A673 (cell line): ENCODE measurements around the gene SNX30. TPM values are rescaled to one million over a fixed set of nuclear protein-coding genes. Genes with fewer than 3 reads are reported as not detected.

Source experiments
- BruUV-seq: library from RNA; stranded (reverse); fragments of 400-500 nt; replicated peaks from 2 replicates; lab custom pipeline; 2021; lab: Mats Ljungman, UMichigan
- CTCF ChIA-PET: fragments of 300-600 bp; sonication (Branson Sonifier 250); formaldehyde crosslinking; loops from one replicate; lab custom pipeline; 2022; ENCODE audit warnings: antibody characterized with exemption; lab: Charles Lee
- POLR2A ChIA-PET: fragments of 300-600 bp; sonication (Branson Sonifier 250); formaldehyde crosslinking; loops from one replicate; lab custom pipeline; 2022; ENCODE audit warnings: antibody characterized with exemption; ENCODE audit not compliant: low non-redundant PET; lab: Charles Lee
- DNase-seq: peaks from one replicate; pipeline ENCODE4 v3.0.0-alpha.2; 2015; ENCODE audit warnings: low spot score
- H3K27ac ChIP-seq: fragments of 200-600 bp; sonication (generic); 2 replicates; pipeline ENCODE4 v1.5.1; 2016; ENCODE audit warnings: mixed run types, low read depth, mild to moderate bottlenecking, mixed read lengths, antibody characterized with exemption, low read length; ENCODE audit not compliant: poor library complexity, severe bottlenecking
- H3K27me3 ChIP-seq: fragments of 200-600 bp; sonication (generic); replicated peaks from 2 replicates; pipeline ENCODE4 v1.6.1; 2017; ENCODE audit warnings: mixed run types, low read depth, mild to moderate bottlenecking, mixed read lengths, antibody characterized with exemption, low read length; ENCODE audit not compliant: insufficient read depth, poor library complexity
- H3K36me3 ChIP-seq: fragments of 200-600 bp; sonication (generic); 2 replicates; pipeline ENCODE4 v1.6.1; 2016; ENCODE audit warnings: mixed run types, mild to moderate bottlenecking, mixed read lengths, antibody characterized with exemption, low read length; ENCODE audit not compliant: insufficient read depth, poor library complexity, severe bottlenecking
- H3K4me1 ChIP-seq: fragments of 200-600 bp; sonication (generic); 2 replicates; pipeline ENCODE4 v1.6.1; 2017; ENCODE audit warnings: mixed run types, mild to moderate bottlenecking, mixed read lengths, antibody characterized with exemption, low read length; ENCODE audit not compliant: insufficient read depth, poor library complexity, severe bottlenecking
- H3K4me3 ChIP-seq: fragments of 200-600 bp; sonication (generic); 2 replicates; pipeline ENCODE4 v1.5.1; 2016; ENCODE audit warnings: low read depth, mixed run types, mild to moderate bottlenecking, mixed read lengths, low read length; ENCODE audit not compliant: poor library complexity, severe bottlenecking
- H3K9me3 ChIP-seq: fragments of 200-600 bp; sonication (generic); 2 replicates; pipeline ENCODE4 v1.6.1; 2016; ENCODE audit warnings: mixed run types, low read depth, mild to moderate bottlenecking, mixed read lengths, antibody characterized with exemption, low read length; ENCODE audit not compliant: poor library complexity, severe bottlenecking
- CTCF ChIP-seq: fragments of 300-800, 200-600 bp; sonication (generic); conservative IDR thresholded peaks from 2 replicates; pipeline ENCODE4 v1.5.1; 2017; ENCODE audit warnings: low read depth, mild to moderate bottlenecking, antibody characterized with exemption, low read length, moderate library complexity, mixed read lengths
- EZH2 ChIP-seq: fragments of 200-600 bp; sonication (generic); IDR thresholded peaks from 2 replicates; pipeline ENCODE4 v1.6.1; 2017; ENCODE audit warnings: borderline replicate concordance, low read depth, mild to moderate bottlenecking, mixed read lengths, antibody characterized with exemption, low read length; ENCODE audit not compliant: poor library complexity, severe bottlenecking
- intact Hi-C: fragments of 100-400 bp; cut with micrococcal nuclease; formaldehyde crosslinking; loops from one replicate; pipeline ENCODE4 v1.10.0; 2022; ENCODE audit not compliant: unreplicated experiment
- total RNA-seq: library from RNA; stranded (reverse); gene quantifications from 2 replicates; pipeline ENCODE4 v1.2.3, GENCODE V29; 2021

Gene SNX30
- total RNA-seq, 1 experiment from 2014 or later = 6.1 TPM

GRCh38 chr9:112833081-112833480 is 82.5 kb downstream of the SNX30 start:
- DNase-seq = no peak
- Histone ChIP-seq H3K4me3 (no peak overlapping the region), H3K27me3 (no peaks in the 10 kb centered on the region), H3K4me1 (no peaks in the 10 kb centered on the region), H3K9me3 (no peaks in the 10 kb centered on the region), H3K27ac (no peak overlapping the region), H3K36me3 (no peaks in the 10 kb centered on the region)
- TF ChIP-seq CTCF = no peak
- no peak for TF ChIP-seq EZH2
- no TSS peak for BruUV-seq
- intact Hi-C loops = no loop called here
- ChIA-PET POLR2A (no interaction called here), CTCF (no interaction called here)

GRCh38 chr9:112836394-112836793 is 85.8 kb downstream of the SNX30 start:
- TF ChIP-seq CTCF (no peak), EZH2 (no peak)
- no peak overlapping the region for H3K27ac ChIP-seq
- H3K4me1 ChIP-seq = no peaks in the 10 kb centered on the region
- no TSS peak for BruUV-seq
- no peak overlapping the region for H3K4me3 ChIP-seq
- no peak for DNase-seq
- no peaks in the 10 kb centered on the region for H3K27me3 ChIP-seq
- CTCF ChIA-PET = no interaction called here
- intact Hi-C loops = no loop called here
- no peaks in the 10 kb centered on the region for H3K36me3 ChIP-seq
- POLR2A ChIA-PET = no interaction called here
- H3K9me3 ChIP-seq = no peaks in the 10 kb centered on the region

- TF ChIP-seq EZH2 = no peak
- no peak for TF ChIP-seq CTCF
- H3K4me1 ChIP-seq = no peaks in the 10 kb centered on the region
- no peaks in the 10 kb centered on the region for H3K36me3 ChIP-seq
- no peak for DNase-seq
- ChIA-PET POLR2A (no interaction called here), CTCF (no interaction called here)
- no peak overlapping the region for H3K27ac ChIP-seq
- no peak overlapping the region for H3K4me3 ChIP-seq
- no peaks in the 10 kb centered on the region for H3K9me3 ChIP-seq
- intact Hi-C loops = no loop called here
- H3K27me3 ChIP-seq = no peaks in the 10 kb centered on the region
- no TSS peak for BruUV-seq
Observed at GRCh38 chr9:112838342-112838741, 87.8 kb downstream of the SNX30 start.
